ENCODE measurements around the gene RBM43.

- TF ChIP-seq POLR2A (IDR thresholded peaks at IDR 0.05) (no peak), POLR2AphosphoS5 (IDR thresholded peaks at IDR 0.05) (no peak), CTCF (IDR thresholded peaks at IDR 0.05 in 8 of 11, conservative IDR thresholded peaks at IDR 0.05 in 3 of 11) (no peak)
Measured at GRCh38 chr2:151278487-151278886, 16.8 kb upstream of the RBM43 start.
